ENCODE measurements around the gene LRRC47.
"Not testable (repeated sequence)": the region's sequence is repeated elsewhere in the genome, so short reads cannot be mapped to it uniquely, and the experiment has no call there.

The LRRC47 gene

GRCh38 chr1:3814771-3815561 lies 18.7 kb upstream of the LRRC47 start:
- no peak for DNase-seq (ENCODE audit: low spot score)

- DNase-seq (ENCODE audit: low spot score): no peak
Observed at GRCh38 chr1:3814065-3814464, 17.8 kb upstream of the LRRC47 start.

DNA sequence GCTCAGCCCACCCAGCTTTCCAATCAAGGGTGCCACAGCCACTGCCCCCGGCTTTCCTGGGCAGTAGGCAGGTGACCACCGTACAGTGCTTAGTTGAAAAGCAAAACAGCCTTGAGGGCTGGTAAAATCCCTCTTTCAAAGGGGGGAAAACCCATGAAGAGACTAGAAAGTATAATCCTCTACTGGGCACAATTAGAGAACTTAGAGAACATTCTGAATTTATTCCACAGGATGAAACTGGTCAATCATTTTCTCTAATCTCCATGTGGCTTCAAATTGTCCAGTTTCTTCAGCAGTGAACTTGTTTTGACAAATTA lies 15.3 kb upstream of the LRRC47 start:
- DNase-seq (ENCODE audit: low spot score): no peak

GRCh38 chr1:3810149-3810761 lies 14.0 kb upstream of the LRRC47 start:
- not testable (repeated sequence) for DNase-seq (ENCODE audit: low spot score)

DNA sequence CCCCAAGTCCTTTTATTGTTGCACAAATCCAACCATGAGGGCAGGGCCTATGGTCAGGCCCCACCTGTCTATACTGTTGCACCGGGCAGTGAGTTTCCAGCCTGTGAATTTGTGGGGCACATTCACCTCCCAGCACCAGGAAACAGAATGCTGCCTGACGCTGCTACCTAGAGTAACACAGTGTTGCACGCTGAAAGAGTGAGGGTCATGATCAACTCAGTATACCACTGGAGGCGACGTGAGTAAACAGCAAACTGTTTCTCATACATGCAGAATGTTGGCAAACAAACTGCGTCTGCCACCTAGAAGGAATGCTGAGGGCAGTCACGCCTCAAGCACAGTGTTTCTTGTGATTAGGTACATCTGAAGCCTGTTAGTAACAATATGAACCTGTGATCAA lies 13.4 kb upstream of the LRRC47 start:
- DNase-seq (ENCODE audit: low spot score): no peak

GRCh38 chr1:3807769-3808168 lies 11.5 kb upstream of the LRRC47 start:
- DNase-seq (ENCODE audit: low spot score): no peak

DNA sequence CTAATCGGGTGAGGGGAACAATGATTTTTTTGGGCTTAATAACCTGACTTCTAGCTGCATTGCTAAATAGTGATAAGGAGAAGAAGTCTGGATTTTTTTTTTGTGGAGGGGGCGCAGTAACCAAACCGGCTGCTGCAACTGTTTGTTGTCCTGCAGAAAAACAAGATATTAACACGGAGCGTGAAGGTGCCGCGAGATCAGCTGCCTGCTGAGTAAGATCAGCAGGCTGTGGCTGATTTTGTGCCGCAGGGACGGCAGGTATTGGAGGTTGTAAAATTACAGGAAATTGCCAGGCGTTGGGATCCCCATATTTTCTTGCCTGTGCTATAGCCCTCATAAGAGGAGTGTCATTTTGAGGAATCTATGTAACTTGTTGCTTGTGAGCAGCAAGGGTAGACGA lies 8.7 kb upstream of the LRRC47 start:
- no peak for DNase-seq (ENCODE audit: low spot score)

DNA sequence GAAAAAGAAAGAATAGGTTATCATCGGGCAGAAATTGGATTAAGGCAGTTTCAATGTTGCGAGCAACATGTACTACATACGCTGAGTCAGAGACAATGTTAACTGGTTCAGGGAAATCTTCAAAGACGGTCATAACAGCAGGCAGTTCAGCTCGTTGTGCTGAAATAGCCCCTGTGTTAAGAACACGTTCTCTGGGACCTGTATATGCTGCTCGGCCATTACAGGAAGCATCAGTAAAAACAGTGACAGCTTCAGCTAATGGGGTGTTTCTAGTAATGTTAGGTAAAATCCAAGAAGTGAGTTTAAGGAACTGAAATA lies 8.3 kb upstream of the LRRC47 start:
- DNase-seq (ENCODE audit: low spot score): not testable (repeated sequence)

GRCh38 chr1:3803905-3804626 lies 7.8 kb upstream of the LRRC47 start:
- DNase-seq (ENCODE audit: low spot score): no peak

DNA sequence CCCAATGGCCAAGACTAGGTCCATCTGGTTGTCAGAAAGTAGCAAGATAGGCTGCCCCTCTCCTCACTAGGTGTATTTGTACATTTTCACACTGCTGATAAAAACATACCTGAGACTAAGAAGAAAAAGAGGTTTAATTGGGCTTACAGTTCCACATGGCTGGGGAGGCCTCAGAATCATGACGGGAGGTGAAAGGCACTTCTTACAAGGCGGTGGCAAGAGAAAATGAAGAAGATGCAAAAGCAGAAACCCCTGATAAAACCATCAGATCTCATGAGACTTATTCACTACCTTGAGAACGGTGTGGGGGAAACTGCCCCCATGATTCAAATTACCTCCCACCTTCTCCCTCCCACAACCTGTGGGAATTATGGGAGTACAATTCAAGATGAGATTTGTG lies 4.5 kb upstream of the LRRC47 start:
- not testable (repeated sequence) for DNase-seq (ENCODE audit: low spot score)

GRCh38 chr1:3799976-3800685 lies 3.8 kb upstream of the LRRC47 start:
- no peak for DNase-seq (ENCODE audit: low spot score)

DNA sequence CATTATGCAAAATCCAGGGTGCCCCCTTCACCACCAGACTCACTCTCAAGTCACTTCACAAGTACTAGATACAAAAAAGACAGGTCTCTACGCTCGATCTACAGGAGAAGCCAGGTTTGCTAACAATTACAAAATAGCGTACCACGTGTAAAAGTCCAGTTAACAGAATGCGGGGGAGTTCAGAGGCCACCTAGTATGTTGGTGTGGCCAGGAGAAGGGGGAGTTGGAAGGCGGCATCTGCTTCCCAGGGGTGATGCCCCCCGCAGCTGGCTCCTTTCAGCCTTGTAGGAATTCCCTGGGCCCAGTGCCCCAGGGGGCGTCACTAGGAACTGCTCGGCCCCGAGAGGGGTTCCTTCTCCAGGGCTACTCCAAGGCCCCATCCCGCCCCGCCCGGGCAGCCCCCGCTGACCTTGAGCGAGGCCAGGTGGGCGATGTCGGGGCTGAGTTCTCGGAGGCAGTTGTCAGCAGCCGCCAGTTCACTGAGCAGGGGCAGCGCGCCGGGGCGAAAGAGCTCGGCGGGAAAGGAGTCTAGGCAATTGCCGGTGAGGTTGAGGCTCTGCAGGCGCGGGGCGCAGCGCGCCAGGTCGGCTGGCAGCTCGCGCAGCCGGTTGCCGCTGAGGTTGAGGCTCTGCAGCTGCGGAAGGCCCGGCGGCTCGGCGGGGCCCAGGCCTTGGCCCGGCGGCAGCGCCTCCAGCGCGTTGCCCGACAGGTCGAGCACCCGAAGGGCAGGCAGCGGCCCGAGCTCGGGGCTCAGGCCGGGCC lies 664 bp downstream of the LRRC47 start:
- DNase-seq (ENCODE audit: low spot score): no peak

- DNase-seq (ENCODE audit: low spot score): no peak
Observed at GRCh38 chr1:3790952-3791351, 5.3 kb downstream of the LRRC47 start.

DNA sequence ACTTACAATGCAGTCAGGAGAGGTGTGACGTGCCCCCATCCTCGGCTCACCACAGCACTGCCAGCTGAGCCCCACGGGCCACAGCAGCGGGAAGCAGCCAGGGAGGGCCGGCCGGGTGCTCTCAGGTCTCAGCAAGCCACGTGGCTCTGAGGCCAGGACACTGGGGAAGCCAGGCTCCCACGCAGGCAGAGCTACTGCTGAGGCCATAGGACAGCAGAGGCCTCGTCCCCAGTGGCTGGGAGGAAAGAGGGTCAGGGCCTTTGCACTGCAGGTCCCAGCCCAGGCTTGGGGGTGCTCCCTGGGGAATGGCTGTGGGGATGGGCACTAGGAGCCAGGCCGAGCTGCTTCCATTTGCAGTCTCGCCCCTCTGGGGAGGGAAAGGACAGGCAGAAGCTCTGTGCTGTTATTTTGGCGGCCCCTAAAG lies 5.8 kb downstream of the LRRC47 start:
- DNase-seq (ENCODE audit: low spot score): no peak

GRCh38 chr1:3789421-3790300 lies 6.6 kb downstream of the LRRC47 start:
- DNase-seq (ENCODE audit: low spot score): no peak

- no peak for DNase-seq (ENCODE audit: low spot score)
Observed at GRCh38 chr1:3788756-3789420, 7.4 kb downstream of the LRRC47 start.

DNA sequence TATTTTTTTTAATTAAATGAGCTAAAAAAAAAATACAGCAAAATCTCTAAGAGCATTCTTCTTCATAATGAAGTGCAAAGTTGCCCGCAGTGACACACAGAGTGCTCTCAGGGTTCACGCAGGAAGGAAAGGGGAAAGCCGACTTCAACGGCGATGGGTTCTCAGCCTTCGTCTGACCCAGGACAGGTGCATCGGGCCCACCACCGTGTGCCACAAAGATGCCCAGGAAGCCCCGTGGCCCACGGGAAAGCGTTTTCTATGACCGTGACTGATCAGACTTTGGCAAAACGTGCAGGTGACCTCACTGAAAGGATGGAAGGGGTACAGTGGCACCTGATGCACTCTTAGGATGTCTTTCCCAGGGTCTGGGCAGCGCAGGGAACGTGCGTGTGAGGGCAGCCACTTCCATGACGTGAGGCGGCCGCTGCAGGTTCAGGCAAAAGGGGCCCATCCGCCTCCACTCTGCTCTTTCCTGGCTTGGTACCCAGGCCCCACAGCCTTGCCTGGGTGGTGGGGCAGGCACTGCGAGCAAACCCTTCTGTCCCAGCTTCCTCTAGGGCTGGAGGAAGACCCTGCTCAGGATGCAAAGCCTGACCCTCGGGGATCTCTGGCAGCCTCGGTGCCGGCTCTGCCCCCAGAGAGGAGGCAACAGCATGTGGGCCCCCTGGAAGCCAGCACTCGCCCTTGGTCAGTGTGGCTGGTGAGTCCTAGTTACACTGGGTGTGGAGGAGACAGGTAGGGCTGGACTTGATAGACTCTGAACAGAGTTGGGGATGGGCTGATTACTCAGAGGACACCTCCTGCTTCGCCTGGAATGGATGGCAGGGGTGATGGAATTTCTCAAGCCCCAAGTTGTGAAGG lies 8.3 kb downstream of the LRRC47 start:
- DNase-seq (ENCODE audit: low spot score): no peak

DNA sequence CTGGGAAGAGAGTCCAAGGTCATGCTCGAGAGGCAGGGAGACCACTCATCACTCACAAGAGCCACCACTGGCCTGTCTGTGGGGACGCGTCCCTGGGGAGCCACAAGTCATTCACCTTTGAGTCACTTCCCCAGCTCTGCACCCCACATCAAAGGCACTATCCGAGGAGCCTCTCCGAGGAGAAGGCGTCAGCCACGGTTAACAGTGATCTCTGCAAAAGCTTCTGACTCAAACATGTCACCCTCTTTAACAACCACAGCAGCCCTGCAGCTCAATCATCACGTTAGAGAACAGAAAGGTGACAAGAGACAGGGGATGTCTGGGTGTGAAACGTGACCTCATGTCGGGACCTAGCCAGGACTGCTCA lies 9.0 kb downstream of the LRRC47 start:
- DNase-seq (ENCODE audit: low spot score): no peak

GRCh38 chr1:3786468-3787348 lies 9.6 kb downstream of the LRRC47 start:
- no peak for DNase-seq (ENCODE audit: low spot score)
